HG03439 (cell line): Measurements from ENCODE around the gene SPTBN5.

Experiments used
- ATAC-seq: cut with Tn5 transposase; IDR thresholded peaks from one replicate; pipeline ENCODE4 v1.9.1; 2021; ENCODE audit warnings: mild to moderate bottlenecking, moderate library complexity; ENCODE audit not compliant: unreplicated experiment

Gene SPTBN5

DNA sequence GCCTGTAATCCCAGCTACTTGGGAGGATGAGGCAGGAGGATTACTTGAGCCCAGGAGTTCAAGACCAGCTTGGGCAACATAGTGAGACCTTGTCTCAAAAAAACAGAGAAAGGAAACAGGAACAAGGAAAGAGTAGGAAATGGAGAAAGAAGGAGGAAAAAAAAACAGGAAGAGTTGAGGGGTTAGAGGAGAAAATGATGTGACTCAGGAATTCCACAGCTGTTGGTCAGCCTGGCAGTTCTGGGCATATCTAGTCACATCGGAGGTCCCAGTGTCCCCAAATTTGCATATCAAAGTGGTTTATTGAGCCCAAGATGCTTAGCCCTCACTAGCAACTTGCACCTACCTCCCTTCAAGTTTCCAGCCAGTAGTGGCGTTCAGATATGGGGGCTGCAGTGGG lies 84.7 kb downstream of the SPTBN5 start:
- ATAC-seq = no peak

DNA sequence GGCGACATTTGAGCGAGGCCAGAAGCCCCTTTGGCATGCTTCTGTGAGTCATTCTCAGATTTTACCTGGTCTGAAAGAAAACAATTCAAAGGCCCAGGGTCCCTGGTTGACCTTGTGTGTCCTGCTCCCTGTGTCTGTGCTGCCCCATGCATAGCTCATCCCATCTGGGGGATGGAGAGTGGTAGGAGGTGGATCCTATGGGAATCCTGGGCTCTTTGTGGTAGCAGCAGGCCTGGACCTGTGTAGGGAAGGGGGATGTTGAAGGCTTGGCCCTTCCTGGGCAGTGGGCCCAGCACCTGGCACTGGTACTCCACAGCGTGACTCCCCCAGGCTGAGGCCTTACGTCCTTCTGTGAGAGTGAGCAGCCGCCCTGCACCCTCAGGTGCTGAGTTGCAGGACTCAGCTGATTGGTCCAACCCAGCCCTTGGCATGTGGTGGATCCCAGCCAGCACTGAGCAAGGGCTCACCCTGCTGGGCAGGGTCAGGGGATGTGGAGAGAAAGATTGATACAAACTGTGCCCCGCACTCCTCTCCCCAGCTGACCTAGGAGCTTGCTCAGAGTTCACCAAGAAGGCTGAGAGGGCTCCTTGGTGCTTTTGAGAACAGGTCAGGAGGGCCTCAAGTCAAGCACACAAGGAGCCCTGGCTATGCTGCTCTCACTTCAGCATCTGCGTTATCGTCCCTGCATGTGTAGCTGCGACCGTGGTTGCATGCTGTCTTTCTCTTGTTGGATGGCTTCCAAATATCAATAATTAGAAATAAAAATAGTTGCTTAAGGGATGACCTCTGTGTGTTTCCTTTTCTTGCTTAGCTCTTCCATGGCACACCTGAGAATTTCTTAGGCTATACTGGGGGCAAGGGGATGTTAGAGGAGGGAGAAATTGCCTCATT lies 87.3 kb downstream of the SPTBN5 start:
- ATAC-seq = no peak

DNA sequence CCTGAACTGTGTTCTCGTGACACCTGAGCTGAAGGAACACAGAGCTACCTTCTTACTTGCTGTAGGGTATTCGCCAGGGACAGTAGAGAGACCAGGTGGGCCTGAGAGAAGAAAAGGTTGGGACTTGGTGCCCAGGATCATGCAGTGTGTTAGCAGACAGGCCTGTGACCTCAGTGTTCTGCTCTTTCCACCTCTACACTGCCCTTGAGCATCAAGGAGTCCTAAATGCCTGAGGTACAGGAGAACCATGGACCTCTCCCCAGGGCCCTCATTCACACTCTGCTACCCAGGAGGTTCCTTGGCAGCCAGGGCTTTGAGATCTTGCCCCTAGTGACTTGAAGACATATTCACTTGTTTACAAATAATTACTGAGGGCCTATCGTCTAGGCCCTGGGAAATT lies 88.1 kb downstream of the SPTBN5 start:
- ATAC-seq = no peak

DNA sequence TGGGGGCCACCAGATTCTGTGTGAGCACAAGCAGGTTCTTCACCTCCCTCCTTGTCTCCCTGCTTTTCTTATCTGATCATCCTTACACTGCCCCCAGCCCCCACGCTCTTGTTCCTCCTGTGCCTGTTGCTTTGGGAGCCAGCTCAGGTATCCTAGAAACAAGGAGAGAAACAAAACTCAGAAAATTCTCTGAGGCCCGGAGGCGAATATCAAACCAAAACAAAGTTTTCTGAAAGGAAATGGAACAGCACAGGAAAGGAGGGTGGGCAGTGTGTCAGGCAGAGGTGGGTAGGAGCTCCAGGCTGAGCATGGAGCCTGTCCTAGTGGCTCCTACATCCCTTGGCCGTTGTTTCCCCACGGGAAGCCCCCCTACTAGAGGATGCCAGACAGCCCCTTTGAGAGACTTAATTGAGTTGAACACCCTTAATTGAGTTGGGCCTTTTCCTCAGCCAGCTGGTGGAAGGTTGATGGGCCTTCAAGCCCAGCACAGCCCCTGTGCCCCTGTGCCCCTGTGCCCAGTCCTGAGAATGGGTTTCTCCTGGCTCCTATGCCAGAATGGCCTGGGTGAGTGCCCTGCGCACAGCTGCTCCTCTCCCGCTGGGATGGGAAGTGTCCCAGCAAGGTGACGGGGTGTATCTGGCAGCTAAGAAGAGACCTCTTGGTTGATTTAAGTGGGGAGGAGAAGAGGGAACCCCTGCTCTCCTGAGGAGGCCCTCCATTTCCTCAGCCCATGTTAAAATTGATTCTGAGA lies 88.8 kb downstream of the SPTBN5 start:
- ATAC-seq = no peak

DNA sequence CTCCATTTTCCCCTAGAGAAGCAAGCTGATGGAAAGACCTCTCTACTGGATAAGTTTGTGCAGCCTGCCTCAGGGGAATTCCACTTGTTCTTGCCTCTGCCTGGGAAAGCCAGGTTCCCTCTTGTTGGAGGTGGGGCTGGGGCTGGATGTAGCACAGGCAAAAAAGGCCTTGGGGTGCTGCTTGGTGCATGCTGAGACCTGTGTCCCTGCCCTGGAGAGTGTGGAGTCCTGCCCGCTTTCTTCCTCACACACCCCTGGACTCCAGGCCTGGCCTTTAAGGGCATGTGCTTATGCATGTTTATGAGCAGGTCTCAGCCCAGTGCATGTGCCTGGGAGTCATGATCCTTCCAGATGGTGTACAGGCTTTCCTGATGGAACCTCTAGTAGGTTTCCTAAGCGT lies 89.5 kb downstream of the SPTBN5 start:
- ATAC-seq = no peak

DNA sequence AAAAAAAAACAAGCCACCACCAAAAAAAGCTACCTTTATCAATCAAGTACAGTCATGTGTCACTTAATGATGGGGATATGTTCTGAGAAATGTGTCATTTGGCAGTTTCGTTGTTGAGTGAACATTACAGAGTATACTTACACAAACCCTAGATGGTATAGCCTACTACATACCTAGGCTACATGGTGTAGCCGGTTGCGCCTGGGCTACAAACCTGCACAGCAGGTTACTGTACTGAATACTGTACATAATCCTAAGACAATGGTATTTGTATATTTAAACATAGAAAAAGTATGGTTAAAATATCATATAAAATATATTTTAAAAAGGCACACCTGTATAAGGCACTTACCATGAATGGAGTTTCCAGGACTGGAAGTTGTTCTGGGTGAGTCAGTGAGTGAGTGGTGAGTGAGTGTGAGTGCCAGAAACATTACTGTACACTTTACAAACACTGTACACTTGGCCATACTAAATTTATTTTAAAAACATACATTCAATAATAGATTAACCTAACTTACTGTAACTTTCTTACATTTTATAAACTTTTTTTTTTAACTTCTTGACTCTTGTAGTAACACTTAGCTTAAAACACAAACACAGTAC lies 91.9 kb downstream of the SPTBN5 start:
- no peak for ATAC-seq

DNA sequence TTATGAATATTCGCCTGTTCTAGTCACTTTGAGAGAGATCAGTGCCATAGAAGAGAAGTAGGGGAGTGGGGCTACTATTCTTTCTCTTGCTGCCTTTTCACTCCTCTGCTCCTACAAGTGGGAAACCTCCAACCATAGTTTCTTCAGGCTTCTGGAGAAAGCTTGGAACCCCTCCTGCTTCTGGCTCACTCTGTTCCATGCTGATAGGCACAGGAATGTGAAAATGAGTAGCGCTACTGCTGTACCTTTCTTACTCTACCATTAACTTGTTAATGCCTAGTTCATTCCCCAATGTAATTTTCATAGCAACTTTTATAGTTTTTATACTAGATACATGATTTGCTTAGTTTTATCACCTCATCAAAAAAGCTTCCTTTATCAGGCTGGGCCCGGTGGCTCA lies 92.7 kb downstream of the SPTBN5 start:
- ATAC-seq = no peak

DNA sequence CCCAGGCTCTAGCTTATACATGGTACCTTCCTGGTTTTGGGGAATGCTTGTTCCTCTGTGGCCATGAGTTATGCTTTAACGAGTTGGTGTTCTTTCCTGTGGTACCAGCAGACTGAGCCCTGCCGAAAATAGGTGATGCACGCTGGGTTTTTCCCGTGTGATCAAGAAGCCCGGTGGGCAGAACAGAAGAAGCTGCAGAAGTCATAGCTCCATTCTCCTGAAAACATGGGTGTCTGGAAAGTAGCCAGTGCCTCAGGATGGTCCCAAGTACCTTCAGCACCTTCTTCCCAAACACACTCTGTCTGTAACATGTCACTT lies 94.4 kb downstream of the SPTBN5 start:
- ATAC-seq = no peak

DNA sequence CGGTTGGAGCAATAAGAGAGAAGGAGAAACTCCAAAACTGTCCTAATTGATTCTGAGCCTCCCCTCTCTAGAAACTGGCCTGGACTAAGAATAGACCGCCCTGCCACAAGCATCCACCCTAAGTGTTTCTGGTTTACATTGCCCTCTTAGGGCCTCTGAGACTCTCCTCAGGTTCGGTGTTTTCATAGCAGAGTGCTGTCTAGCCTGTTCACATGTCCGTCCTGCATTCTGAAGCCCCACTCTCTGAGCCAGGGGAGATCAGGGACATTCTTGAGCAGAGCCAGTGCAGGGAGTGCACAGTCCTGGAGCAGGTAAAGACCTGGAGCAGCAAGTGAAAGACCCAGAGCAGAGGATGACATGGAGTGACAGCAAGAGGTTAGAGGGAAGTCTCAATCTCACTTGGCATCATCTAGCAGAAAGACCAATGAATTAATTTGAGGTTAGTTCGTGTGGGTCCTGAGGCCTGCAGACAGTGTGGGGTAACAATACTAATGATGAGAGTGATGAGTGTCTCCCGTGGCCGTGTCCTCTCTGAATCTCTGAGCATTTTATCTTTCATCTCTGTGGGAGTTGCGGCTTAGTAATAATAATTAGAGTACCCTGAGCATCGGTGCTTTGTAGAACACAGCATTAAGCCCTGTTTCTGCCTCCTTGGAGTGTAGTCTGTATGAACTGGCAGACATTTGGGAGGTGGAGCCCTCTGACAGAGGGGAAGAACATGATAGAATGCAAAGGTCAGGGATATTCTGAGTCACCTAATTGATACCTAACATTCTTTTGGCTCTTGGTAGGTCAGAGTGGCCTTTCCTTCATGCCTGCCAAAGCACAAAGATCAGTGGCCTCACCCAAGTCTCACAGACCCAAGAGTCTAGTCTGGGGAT lies 95.0 kb downstream of the SPTBN5 start:
- ATAC-seq = no peak
